Mesodermal cell (in vitro differentiated cells): Measurements from ENCODE around the gene ZNF500.
"Not testable (repeated sequence)": the region's sequence is repeated elsewhere in the genome, so short reads cannot be mapped to it uniquely, and the experiment has no call there.

ENCODE experiments used
- H3K27ac ChIP-seq: 2 replicates; pipeline ENCODE4 v1.7.0; 2013; ENCODE audit warnings: mild to moderate bottlenecking, low read depth, low read length, moderate library complexity; ENCODE audit not compliant: severe bottlenecking
- H3K36me3 ChIP-seq: 2 replicates; pipeline ENCODE4 v1.7.1; 2013; ENCODE audit warnings: mild to moderate bottlenecking, low read length, moderate library complexity; ENCODE audit not compliant: control insufficient read depth, insufficient read depth
- H3K4me1 ChIP-seq: one replicate; pipeline ENCODE4 v1.7.1; 2013; ENCODE audit warnings: mild to moderate bottlenecking, low read length; ENCODE audit not compliant: insufficient read depth, control insufficient read depth, poor library complexity, severe bottlenecking
- H3K4me3 ChIP-seq: 2 replicates; pipeline ENCODE4 v1.7.0; 2013; ENCODE audit warnings: low read length, control low read depth, mild to moderate bottlenecking; ENCODE audit not compliant: insufficient read depth, poor library complexity, severe bottlenecking; ENCODE audit errors: extremely low read depth
- H3K9me3 ChIP-seq: 2 replicates; pipeline ENCODE4 v1.7.1; 2013; ENCODE audit warnings: mild to moderate bottlenecking, low read length, moderate library complexity; ENCODE audit not compliant: control insufficient read depth
- WGBS, 2 experiments: methylation state at CpG; one replicate each; pipeline ENCODE4 v1.1.5; 2013; ENCODE audit warnings: missing lambda C conversion rate in 2 of 2; ENCODE audit not compliant: insufficient coverage in 2 of 2; 5-methylcytosine and 5-hydroxymethylcytosine counted together

Gene ZNF500

GRCh38 chr16:4795181-4795827 lies 28.3 kb upstream of the ZNF500 start, which contains the start of gene SMIM22:
Gene SMIM22 (plus strand): TSS chr16:4795369. CDS start chr16:4795735, 366 bp downstream.
- H3K27ac ChIP-seq = no peak within 1 kb of the TSS
- no peaks in the 10 kb centered on the region for H3K9me3 ChIP-seq
- peaks cover 12% of the 10 kb centered on the region for H3K36me3 ChIP-seq
- no peaks in the 10 kb centered on the region for H3K4me1 ChIP-seq
- WGBS, 2 experiments = 94 to 98% methylated on average over 9 to 12 of the region's 14 CpGs
- H3K4me3 ChIP-seq = no peak within 1 kb of the TSS

- Histone ChIP-seq H3K4me1 (peaks cover 6% of the 10 kb centered on the region), H3K4me3 (no peak overlapping the region), H3K9me3 (no peaks in the 10 kb centered on the region), H3K36me3 (no peaks in the 10 kb centered on the region), H3K27ac (no peak overlapping the region)
- WGBS, 2 experiments = 80 to 96% methylated on average over 8 to 9 of the region's 13 CpGs
Observed at GRCh38 chr16:4792951-4793513, 26.1 kb upstream of the ZNF500 start.

GRCh38 chr16:4790871-4791270 lies 23.9 kb upstream of the ZNF500 start:
- Histone ChIP-seq H3K4me1 (peaks cover 7% of the 10 kb centered on the region), H3K4me3 (no peak overlapping the region), H3K9me3 (no peaks in the 10 kb centered on the region), H3K36me3 (no peaks in the 10 kb centered on the region), H3K27ac (no peak overlapping the region)
- 91 to 95% methylated on average over 8 to 9 of the region's 10 CpGs for whole genome bisulfite sequencing, 2 experiments

DNA sequence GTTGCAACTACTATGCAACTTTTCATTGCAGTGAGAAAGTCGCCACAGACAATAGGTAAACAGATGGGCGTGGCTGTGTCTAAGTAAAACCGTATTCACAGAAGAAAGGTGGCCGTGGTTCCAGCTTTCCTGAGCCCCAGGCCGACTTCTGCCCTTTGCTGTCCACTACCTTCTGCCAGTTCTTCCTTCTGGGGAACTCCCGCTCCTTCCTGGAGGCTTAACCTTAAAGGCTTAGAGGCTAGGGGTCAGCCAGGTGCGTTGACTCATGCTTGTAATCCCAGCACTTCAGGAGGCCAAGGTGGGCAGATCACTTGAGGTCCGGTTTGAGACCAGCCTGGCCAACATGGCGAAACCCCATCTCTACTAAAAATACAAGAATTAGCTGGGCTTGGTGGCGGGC lies 23.3 kb upstream of the ZNF500 start:
- Histone ChIP-seq H3K9me3 (no peaks in the 10 kb centered on the region), H3K4me1 (peaks cover 7% of the 10 kb centered on the region), H3K27ac (no peak overlapping the region), H3K4me3 (no peak overlapping the region), H3K36me3 (no peaks in the 10 kb centered on the region)
- 87 to 91% methylated on average over 10 of the region's 10 CpGs for WGBS, 2 experiments

- Histone ChIP-seq H3K4me1 (peaks cover 7% of the 10 kb centered on the region), H3K9me3 (no peaks in the 10 kb centered on the region), H3K36me3 (no peaks in the 10 kb centered on the region), H3K4me3 (no peak overlapping the region), H3K27ac (no peak overlapping the region)
- WGBS, 2 experiments = 70 to 89% methylated on average over 2 to 6 of the region's 7 CpGs
Observed at GRCh38 chr16:4788910-4789309, 21.9 kb upstream of the ZNF500 start.

DNA sequence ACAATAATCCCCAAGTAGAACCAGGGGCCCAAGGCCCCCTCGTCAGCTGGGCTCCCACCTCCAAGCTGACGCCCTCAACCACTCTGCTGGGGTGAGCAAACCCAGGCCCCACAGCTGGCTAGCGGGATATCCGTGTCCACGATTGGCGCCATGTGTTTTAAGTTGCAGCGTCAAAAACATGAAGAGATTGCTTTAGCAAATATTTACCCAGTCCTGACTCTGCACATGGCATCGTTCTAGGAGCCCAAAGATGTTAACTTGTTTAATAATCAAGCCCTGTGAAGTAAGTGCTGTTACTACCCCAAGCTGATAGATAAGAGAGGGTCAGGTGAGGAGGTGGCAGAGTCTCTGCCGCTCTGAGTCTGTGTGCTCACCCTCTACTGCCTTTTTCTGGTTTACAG lies 21.5 kb upstream of the ZNF500 start:
- Histone ChIP-seq H3K4me1 (peaks cover 7% of the 10 kb centered on the region), H3K4me3 (no peak overlapping the region), H3K27ac (no peak overlapping the region), H3K9me3 (no peaks in the 10 kb centered on the region), H3K36me3 (no peaks in the 10 kb centered on the region)
- WGBS, 2 experiments = 91 to 94% methylated on average over 9 of the region's 9 CpGs

DNA sequence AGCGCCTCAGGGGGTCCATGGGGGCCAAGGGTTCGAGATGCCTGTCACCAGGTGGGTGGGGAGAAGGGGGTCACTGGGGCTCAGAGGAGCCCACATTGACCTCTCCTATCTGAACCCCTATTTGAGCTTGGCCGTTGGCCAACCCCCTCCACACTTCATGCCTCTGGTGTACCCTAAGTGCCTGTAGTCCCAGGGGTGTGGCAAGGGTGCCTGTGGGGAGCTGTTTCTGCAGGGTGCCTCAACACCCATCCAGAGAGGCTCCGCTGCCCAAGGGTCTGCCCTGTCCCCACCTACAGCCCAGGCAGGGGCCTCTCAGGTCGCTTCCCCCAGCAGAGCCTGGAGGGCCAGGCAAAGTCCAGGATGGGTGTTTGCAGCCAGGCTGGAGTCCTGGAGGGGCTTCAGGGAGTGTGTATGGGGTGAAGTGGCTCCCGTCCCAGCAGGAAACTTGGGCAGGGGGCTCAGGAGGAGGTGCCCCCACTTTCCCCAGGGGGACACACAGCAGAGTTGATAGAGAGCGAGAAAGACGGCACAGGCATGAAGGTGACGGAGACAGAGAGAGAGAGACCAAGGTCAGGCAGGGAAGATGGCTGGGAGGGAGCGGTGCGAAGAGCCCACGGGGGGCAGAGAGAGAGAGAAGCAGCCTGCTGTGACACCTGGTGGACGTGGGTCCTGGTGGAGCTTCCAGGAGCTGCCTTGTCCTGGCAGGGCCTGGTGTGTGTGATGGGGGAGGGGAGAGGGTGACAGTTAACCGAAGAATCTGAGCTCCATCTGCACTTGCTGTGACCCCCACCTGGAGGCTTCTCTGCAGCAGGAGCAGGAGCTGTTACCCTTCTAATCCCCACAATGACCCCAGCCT lies 20.9 kb upstream of the ZNF500 start, which contains the start of gene SEPTIN12:
TSS of gene SEPTIN12 (minus strand) at position 719 of the 856 bp plus-strand sequence. CDS start at position 19, 700 bp downstream.
- peaks cover 7% of the 10 kb centered on the region for H3K4me1 ChIP-seq
- no peak within 1 kb of the TSS for H3K4me3 ChIP-seq
- H3K9me3 ChIP-seq = no peaks in the 10 kb centered on the region
- no peak within 1 kb of the TSS for H3K27ac ChIP-seq
- WGBS, 2 experiments = 73 to 92% methylated on average over 8 to 9 of the region's 14 CpGs
- H3K36me3 ChIP-seq = no peaks in the 10 kb centered on the region

DNA sequence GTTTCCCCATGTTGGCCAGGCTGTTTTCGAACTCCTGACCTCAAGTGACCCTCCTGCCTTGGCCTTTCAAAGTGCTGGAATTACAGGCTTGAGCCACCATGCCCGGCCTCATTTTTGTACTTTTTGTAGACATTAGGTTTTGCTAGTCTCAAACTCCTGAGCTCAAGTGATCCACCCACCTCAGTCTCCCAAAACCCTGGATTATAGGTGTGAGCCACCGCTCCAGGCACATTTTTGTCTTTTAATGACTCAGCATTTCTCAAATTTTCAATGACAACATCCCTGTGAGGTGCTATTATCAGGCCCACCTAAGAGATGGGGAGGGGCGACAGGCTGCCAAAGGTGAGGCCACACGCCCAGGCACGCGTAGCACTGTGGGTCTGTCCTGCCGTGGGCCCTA lies 20.1 kb upstream of the ZNF500 start:
- H3K4me3 ChIP-seq = no peak overlapping the region
- 84 to 93% methylated on average over 4 to 5 of the region's 8 CpGs for WGBS, 2 experiments
- H3K4me1 ChIP-seq = peaks cover 7% of the 10 kb centered on the region
- no peaks in the 10 kb centered on the region for H3K9me3 ChIP-seq
- no peaks in the 10 kb centered on the region for H3K36me3 ChIP-seq
- H3K27ac ChIP-seq = no peak overlapping the region

DNA sequence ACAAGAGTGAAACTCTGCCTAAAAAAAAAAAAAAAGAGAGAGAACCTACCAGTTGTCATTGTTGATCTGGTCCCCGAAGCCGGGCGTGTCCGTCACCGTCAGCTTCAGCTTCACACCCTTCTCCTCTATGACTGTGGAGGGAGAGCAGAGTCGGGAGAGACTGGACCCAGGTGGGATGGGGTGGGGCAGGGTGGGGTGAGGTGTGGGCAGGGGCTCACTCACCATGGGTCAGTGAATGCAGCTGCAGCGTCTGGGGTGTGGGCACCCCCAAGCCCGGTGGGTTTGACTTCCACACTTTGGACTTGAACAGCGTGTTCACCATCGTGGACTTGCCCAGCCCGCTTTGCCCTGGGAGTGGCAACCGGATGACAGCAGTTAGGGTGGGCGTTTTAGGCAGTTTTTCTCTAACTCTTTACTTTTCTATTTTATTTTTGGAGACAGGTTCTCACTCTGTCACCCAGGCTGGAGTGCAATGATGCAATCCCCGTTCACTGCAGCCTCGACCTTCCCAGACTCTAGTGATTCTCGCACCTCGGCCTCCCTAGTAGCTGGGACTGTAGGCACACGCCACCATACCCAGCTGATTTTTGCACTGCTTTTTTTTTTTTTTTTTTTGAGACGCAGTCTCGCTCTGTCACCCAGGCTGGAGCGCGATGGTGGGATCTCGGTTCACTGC lies 18.9 kb upstream of the ZNF500 start:
- H3K36me3 ChIP-seq = no peaks in the 10 kb centered on the region
- WGBS, 2 experiments = 90 to 94% methylated on average over 10 to 15 of the region's 23 CpGs
- H3K9me3 ChIP-seq = no peaks in the 10 kb centered on the region
- H3K4me1 ChIP-seq = peaks cover 7% of the 10 kb centered on the region
- no peak overlapping the region for H3K27ac ChIP-seq
- no peak overlapping the region for H3K4me3 ChIP-seq

GRCh38 chr16:4784444-4784987 lies 17.6 kb upstream of the ZNF500 start:
- 87 to 88% methylated on average over 9 to 11 of the region's 14 CpGs for WGBS, 2 experiments
- H3K4me3 ChIP-seq, H3K4me1 ChIP-seq, H3K27ac ChIP-seq, H3K9me3 ChIP-seq, H3K36me3 ChIP-seq: not testable (repeated sequence)
